Hepatocyte (in vitro differentiated cells): ENCODE measurements around the gene SAMMSON. TPM values are rescaled to one million over a fixed set of nuclear protein-coding genes. Genes with fewer than 3 reads are reported as not detected.

Experiments used
- DNase-seq: peaks from one replicate; pipeline ENCODE4 v3.0.0-alpha.2; 2016; ENCODE audit warnings: low spot score
- H2AFZ ChIP-seq: fragments of 200-600 bp; sonication (generic); 2 replicates; pipeline ENCODE4 v1.6.0; 2016; ENCODE audit warnings: antibody characterized with exemption, mild to moderate bottlenecking
- H3K27ac ChIP-seq: fragments of 200-600 bp; sonication (generic); 2 replicates; pipeline ENCODE4 v1.5.1; 2016; ENCODE audit warnings: mild to moderate bottlenecking
- H3K27me3 ChIP-seq: fragments of 200-600 bp; sonication (generic); 2 replicates; pipeline ENCODE4 v1.6.1; 2016
- H3K36me3 ChIP-seq: fragments of 200-600 bp; sonication (generic); replicated peaks from 2 replicates; pipeline ENCODE4 v1.5.1; 2016; ENCODE audit warnings: low read depth; ENCODE audit not compliant: insufficient read depth
- H3K4me1 ChIP-seq: fragments of 200-600 bp; sonication (generic); 2 replicates; pipeline ENCODE4 v1.5.1; 2016; ENCODE audit warnings: mild to moderate bottlenecking, moderate library complexity; ENCODE audit not compliant: insufficient read depth
- H3K4me2 ChIP-seq: fragments of 200-600 bp; sonication (generic); 2 replicates; pipeline ENCODE4 v1.6.0; 2016
- H3K4me3 ChIP-seq: fragments of 200-600 bp; sonication (generic); 2 replicates; pipeline ENCODE4 v1.5.1; 2016; ENCODE audit warnings: mild to moderate bottlenecking
- H3K79me2 ChIP-seq: fragments of 200-600 bp; sonication (generic); 2 replicates; pipeline ENCODE4 v1.6.0; 2017; ENCODE audit warnings: mild to moderate bottlenecking
- H3K9me2 ChIP-seq: fragments of 200-600 bp; sonication (generic); replicated peaks from 2 replicates; pipeline ENCODE4 v1.6.0; 2017; ENCODE audit warnings: mild to moderate bottlenecking; ENCODE audit not compliant: insufficient read depth
- H3K9me3 ChIP-seq: fragments of 200-600 bp; sonication (generic); 2 replicates; pipeline ENCODE4 v1.5.1; 2016; ENCODE audit warnings: low read depth, mild to moderate bottlenecking
- H4K20me1 ChIP-seq: fragments of 200-600 bp; sonication (generic); 2 replicates; pipeline ENCODE4 v1.6.0; 2016; ENCODE audit warnings: mild to moderate bottlenecking; ENCODE audit not compliant: insufficient read depth, poor library complexity, severe bottlenecking
- EZH2 ChIP-seq: fragments of 200-600 bp; sonication (generic); IDR thresholded peaks from 2 replicates; pipeline ENCODE4 v1.6.1; 2016; ENCODE audit warnings: antibody characterized with exemption, mild to moderate bottlenecking, borderline replicate concordance
- EZH2phosphoT487 ChIP-seq: fragments of 200-600 bp; sonication (generic); IDR thresholded peaks from one replicate; pipeline ENCODE4 v1.6.1; 2018; ENCODE audit warnings: antibody characterized with exemption, mild to moderate bottlenecking, low read depth, moderate library complexity; ENCODE audit not compliant: unreplicated experiment, severe bottlenecking
- WGBS: methylation state at CpG from one replicate; pipeline ENCODE4 v1.1.6; 2016; ENCODE audit warnings: low lambda C conversion rate; ENCODE audit errors: missing lambda C conversion rate; 5-methylcytosine and 5-hydroxymethylcytosine counted together
- polyA plus RNA-seq: library from polyadenylated mRNA; unstranded; fragments of >200 nt; fragmentation: Nextera tagmentation; extraction: Ambion mirVana; gene quantifications from 2 replicates; pipeline ENCODE4 v1.2.1, GENCODE V29; 2016
- total RNA-seq: library from RNA; depleted of rRNA; stranded (reverse); fragments of >200 nt; gene quantifications from 2 replicates; pipeline ENCODE4 v1.2.3, GENCODE V29; 2014
- TF ChIP-seq, protein P1 (sequence below): fragments of 200-600 bp; sonication (generic); IDR thresholded peaks from 2 replicates; pipeline ENCODE4 v1.5.1; 2016; ENCODE audit warnings: antibody characterized with exemption, mild to moderate bottlenecking; ENCODE audit not compliant: poor library complexity

Gene SAMMSON
- total and polyA plus RNA-seq, 2 experiments from 2014 or later: 0.10 TPM; not detected in 1

DNA sequence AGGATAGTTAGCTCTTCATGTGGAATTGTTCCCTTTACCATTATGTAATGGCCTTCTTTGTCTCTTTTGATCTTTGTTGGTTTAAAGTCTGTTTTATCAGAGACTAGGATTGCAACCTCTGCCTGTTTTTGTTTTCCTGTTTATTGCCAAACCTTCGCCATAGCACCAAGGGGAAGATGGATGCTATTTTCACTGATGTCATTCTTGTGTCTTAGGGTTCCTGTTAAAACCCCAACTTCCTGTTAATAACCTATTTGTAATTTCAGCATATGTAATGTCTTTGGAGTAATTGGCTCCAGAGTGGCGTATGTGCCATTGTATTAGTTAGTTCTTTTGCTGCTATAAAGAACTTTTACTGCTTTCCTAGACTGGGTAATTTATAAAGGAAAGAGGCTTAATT, 10.8 kb downstream of the SAMMSON start:
- Histone ChIP-seq H3K79me2 (no peaks in the 10 kb centered on the region), H3K4me1 (no peaks in the 10 kb centered on the region), H3K27ac (no peak overlapping the region), H3K9me3 (no peaks in the 10 kb centered on the region), H3K27me3 (no peaks in the 10 kb centered on the region), H2AFZ (no peak overlapping the region), H3K9me2 (no peaks in the 10 kb centered on the region), H4K20me1 (no peaks in the 10 kb centered on the region), H3K4me2 (no peak overlapping the region), H3K4me3 (no peak overlapping the region), H3K36me3 (no peaks in the 10 kb centered on the region)
- 93% methylated on average over 2 of the region's 2 CpGs for WGBS
- DNase-seq: no peak
- TF ChIP-seq EZH2 (no peak), EZH2phosphoT487 (no peak)
- TF ChIP-seq, protein P1, sequence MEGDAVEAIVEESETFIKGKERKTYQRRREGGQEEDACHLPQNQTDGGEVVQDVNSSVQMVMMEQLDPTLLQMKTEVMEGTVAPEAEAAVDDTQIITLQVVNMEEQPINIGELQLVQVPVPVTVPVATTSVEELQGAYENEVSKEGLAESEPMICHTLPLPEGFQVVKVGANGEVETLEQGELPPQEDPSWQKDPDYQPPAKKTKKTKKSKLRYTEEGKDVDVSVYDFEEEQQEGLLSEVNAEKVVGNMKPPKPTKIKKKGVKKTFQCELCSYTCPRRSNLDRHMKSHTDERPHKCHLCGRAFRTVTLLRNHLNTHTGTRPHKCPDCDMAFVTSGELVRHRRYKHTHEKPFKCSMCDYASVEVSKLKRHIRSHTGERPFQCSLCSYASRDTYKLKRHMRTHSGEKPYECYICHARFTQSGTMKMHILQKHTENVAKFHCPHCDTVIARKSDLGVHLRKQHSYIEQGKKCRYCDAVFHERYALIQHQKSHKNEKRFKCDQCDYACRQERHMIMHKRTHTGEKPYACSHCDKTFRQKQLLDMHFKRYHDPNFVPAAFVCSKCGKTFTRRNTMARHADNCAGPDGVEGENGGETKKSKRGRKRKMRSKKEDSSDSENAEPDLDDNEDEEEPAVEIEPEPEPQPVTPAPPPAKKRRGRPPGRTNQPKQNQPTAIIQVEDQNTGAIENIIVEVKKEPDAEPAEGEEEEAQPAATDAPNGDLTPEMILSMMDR: no peak

DNA sequence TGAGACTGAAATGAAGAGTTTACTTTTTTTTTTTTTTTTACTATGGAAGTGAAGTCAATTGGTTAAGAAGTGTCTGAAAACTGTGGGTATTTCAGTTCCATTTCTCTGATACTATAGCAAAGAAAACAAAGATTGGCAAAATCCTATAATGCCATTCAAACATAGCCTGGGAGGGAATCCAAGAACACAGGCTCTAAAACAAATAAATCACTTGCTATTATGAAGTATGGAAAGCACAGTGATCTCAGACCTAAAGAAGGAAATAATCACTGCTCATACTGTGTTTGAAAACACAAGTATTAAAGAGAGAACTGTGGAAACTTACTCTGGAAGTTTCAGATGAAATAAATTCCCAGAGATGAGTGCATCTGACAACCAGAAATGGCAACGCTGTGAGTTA, 12.0 kb downstream of the SAMMSON start:
- DNase-seq: no peak

DNA sequence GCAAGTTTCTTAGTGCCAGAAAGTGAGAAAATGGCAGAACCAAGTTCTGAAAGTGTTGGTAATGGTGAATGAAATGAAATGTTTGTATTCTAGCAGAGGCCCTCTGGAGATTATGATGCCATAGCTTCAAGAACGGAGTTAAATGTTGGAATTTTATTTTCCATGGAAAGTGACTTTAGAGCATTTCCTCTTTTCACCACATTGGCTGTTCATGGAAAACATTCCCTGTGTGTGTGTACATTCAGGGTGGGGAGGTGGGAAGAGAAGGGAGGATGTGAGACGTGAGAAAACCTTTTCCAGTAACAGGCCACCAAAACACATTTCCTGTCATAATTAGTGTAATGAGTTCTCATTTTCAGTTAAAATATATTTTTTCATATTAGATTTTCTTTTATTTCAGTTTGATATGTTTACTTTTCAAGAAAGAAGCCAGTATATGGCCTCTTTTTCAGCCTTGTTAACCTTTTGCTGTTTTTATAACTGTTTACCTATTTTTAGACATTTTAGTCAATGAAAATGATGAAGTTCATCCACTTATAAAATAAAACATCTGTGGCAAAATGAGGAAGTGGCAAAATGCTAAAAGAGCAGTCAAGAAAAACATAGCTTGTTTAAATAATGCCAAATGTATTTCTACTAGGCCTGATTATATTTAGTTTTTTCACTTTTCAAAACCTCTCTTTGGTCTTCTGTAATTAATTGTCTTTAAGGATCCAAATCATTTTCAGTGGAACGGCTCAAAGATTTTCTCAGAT, 21.6 kb downstream of the SAMMSON start:
- Histone ChIP-seq H2AFZ (no peak overlapping the region), H3K36me3 (no peaks in the 10 kb centered on the region), H3K4me1 (peaks cover 5% of the 10 kb centered on the region), H3K27ac (no peak overlapping the region), H3K27me3 (no peaks in the 10 kb centered on the region), H3K4me3 (no peak overlapping the region), H3K4me2 (no peak overlapping the region), H4K20me1 (no peaks in the 10 kb centered on the region), H3K9me2 (no peaks in the 10 kb centered on the region), H3K9me3 (no peaks in the 10 kb centered on the region), H3K79me2 (no peaks in the 10 kb centered on the region)
- TF ChIP-seq, protein P1: no peak
- TF ChIP-seq EZH2 (no peak), EZH2phosphoT487 (no peak)
- DNase-seq: no peak
- WGBS: 85% methylated on average over 3 of the region's 3 CpGs

More for the DNA sequence above, 12.0 kb downstream of the SAMMSON start:
- H3K4me3 ChIP-seq: no peak overlapping the region
- H3K9me2 ChIP-seq: no peaks in the 10 kb centered on the region
- no peak overlapping the region for H3K4me2 ChIP-seq
- no peaks in the 10 kb centered on the region for H3K27me3 ChIP-seq
- H3K79me2 ChIP-seq: no peaks in the 10 kb centered on the region
- WGBS: 91% methylated on average over 1 of the region's 1 CpG
- TF ChIP-seq, protein P1: no peak
- no peak for TF ChIP-seq EZH2phosphoT487
- TF ChIP-seq EZH2: no peak
- no peaks in the 10 kb centered on the region for H3K36me3 ChIP-seq
- H3K4me1 ChIP-seq: no peaks in the 10 kb centered on the region
- no peak overlapping the region for H2AFZ ChIP-seq
- H4K20me1 ChIP-seq: no peaks in the 10 kb centered on the region
- H3K27ac ChIP-seq: no peak overlapping the region
- no peaks in the 10 kb centered on the region for H3K9me3 ChIP-seq
